ENCODE results near the gene AIP. TPM values are rescaled to one million over a fixed set of nuclear protein-coding genes. Genes with fewer than 3 reads are reported as not detected.

The AIP gene
- polyA plus RNA-seq, 1 experiment = 55.3 TPM

- TF ChIP-seq CTCF (IDR thresholded peaks at IDR 0.05; ENCODE audit: low read depth, low read length) = no peak
- Histone ChIP-seq H3K27ac (ENCODE audit: low read depth, low read length) (no peak overlapping the region), H3K9me3 (ENCODE audit: control insufficient read depth, insufficient read depth, low read length) (no peaks in the 10 kb centered on the region; the same call in 1 of the 2 replicates), H3K4me3 (ENCODE audit: low read depth, low read length) (no peak overlapping the region), H3K27me3 (ENCODE audit: control insufficient read depth, insufficient read depth, low read length) (peaks cover 21% of the 10 kb centered on the region)
- DNase-seq (ENCODE audit: low read depth, low spot score) = no peak
- ChIA-PET CTCF (no interaction called here), POLR2A (interaction anchor here (0.6 kb wide), 1 partner anchor 346 kb away, joined by 4 read pairs; no protein-coding TSS in a partner anchor)
These were observed 28.8 kb upstream of the AIP start for GRCh38 chr11:67453816-67454732.

DNA sequence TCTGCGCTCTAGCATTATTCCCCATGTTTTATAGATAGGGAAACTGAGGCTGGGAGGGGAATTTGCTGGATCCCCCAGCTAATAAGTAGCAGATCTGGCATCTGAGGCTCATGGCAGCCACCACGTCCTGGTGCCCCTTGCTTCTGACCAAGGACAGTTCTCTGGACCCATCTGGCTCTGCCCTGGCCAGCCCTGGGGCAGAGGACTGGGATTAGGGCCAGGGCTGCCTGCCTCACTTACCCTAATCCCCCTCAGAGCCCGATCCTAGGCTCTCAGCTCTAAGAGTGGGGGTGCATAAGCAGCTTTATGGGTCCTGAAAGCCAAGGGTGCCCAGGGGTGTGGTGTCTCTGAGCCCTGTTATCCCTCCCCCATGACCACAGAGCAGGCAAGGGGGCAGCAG, 27.8 kb upstream of the AIP start, which contains the start of gene CABP4:
CABP4 (plus strand) TSS at position 301 of the 400 bp plus-strand sequence; CDS start at position 371, 70 bp downstream.
- ChIA-PET CTCF (no interaction called here), POLR2A (interaction anchor here (0.6 kb wide), 1 partner anchor 346 kb away, joined by 4 read pairs; no protein-coding TSS in a partner anchor)
- DNase-seq (ENCODE audit: low read depth, low spot score) = no peak
- TF ChIP-seq CTCF (IDR thresholded peaks at IDR 0.05; ENCODE audit: low read depth, low read length) = no peak
- H3K4me3 ChIP-seq (ENCODE audit: low read depth, low read length) = no peak within 1 kb of the TSS
- peaks cover 21% of the 10 kb centered on the region for H3K27me3 ChIP-seq (ENCODE audit: control insufficient read depth, insufficient read depth, low read length)
- H3K27ac ChIP-seq (ENCODE audit: low read depth, low read length) = no peak within 1 kb of the TSS
- no peaks in the 10 kb centered on the region; the same call in 1 of the 2 replicates for H3K9me3 ChIP-seq (ENCODE audit: control insufficient read depth, insufficient read depth, low read length)

DNA sequence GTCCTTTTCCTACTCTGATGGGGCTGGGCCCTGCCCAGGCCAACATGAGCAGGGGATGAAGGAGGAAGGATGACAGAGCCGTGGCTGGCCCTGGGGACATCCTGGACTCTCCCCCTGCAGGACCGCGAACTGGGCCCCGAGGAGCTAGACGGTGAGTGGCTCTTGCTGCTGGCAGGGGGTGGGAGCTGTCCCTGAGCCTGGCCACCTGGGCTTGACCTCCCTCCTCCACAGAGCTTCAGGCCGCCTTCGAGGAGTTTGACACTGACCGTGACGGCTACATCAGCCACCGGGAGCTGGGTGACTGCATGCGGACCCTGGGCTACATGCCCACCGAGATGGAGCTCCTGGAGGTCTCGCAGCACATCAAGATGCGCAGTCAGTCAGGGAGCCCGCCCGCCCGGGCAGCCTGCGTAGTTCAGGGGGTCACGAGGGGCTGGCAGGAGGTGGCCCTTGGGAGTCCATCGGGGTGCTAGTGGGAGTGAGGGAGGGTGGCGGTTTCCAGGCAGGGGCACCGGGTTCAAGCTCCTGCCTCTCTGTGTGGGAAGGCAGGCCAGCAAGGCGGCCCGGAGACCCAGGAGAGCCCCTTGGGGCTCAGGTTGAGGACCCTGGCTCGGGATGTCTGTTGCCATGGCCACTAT, 26.6 kb upstream of the AIP start:
- POLR2A ChIA-PET = no interaction called here
- DNase-seq (ENCODE audit: low read depth, low spot score) = no peak

DNA sequence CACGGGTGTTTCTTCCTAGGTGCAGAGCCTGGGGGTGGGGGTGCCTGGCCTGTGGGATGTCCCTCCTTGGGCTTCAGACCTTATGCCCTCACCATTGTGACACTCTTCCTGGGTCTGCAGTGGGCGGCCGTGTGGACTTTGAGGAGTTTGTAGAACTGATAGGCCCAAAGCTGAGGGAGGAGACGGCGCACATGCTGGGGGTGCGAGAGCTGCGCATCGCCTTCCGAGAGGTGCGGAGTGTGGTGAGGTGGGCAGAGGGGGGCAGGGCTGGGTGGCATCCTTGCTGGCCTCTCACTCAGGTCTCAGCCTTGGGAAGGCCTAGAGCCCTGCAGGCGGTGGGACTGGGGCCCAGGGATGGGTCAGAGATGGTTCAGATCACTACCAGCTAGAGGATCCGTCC, 25.4 kb upstream of the AIP start:
- no peak for DNase-seq (ENCODE audit: low read depth, low spot score)
- ChIA-PET POLR2A (no interaction called here), CTCF (no interaction called here)
- no peak overlapping the region for H3K4me3 ChIP-seq (ENCODE audit: low read depth, low read length)
- no peak for TF ChIP-seq CTCF (IDR thresholded peaks at IDR 0.05; ENCODE audit: low read depth, low read length)
- peaks cover 21% of the 10 kb centered on the region for H3K27me3 ChIP-seq (ENCODE audit: control insufficient read depth, insufficient read depth, low read length)
- no peaks in the 10 kb centered on the region; the same call in 1 of the 2 replicates for H3K9me3 ChIP-seq (ENCODE audit: control insufficient read depth, insufficient read depth, low read length)
- H3K27ac ChIP-seq (ENCODE audit: low read depth, low read length) = no peak overlapping the region

More for the DNA sequence above, 26.6 kb upstream of the AIP start:
- Histone ChIP-seq H3K9me3 (ENCODE audit: control insufficient read depth, insufficient read depth, low read length) (no peaks in the 10 kb centered on the region; the same call in 1 of the 2 replicates), H3K27ac (ENCODE audit: low read depth, low read length) (no peak overlapping the region), H3K4me3 (ENCODE audit: low read depth, low read length) (no peak overlapping the region), H3K27me3 (ENCODE audit: control insufficient read depth, insufficient read depth, low read length) (peaks cover 23% of the 10 kb centered on the region)
- CTCF ChIA-PET = no interaction called here
- TF ChIP-seq CTCF (IDR thresholded peaks at IDR 0.05; ENCODE audit: low read depth, low read length) = no peak
